Measurements from ENCODE around the gene LLGL2.

Gene LLGL2

GRCh38 chr17:75558666-75559530 lies 33.4 kb downstream of the LLGL2 start:
- intact Hi-C loops (cut with DNase I; ENCODE audit: low total_unique reads) = no loop called here
- TF ChIP-seq CTCF (IDR thresholded peaks at IDR 0.05) = no peak
- Histone ChIP-seq H3K4me1 (peaks cover 0 to 22% (median 0%) of the 10 kb centered on the region in 4 donors), H3K27ac (no peak overlapping the region), H3K36me3 (peaks cover 0 to 16% (median 10%) of the 10 kb centered on the region in 3 donors), H3K9me3 (no peaks in the 10 kb centered on the region), H3K27me3 (no peaks in the 10 kb centered on the region), H3K4me3 (no peak overlapping the region)
- DNase-seq = no peak

GRCh38 chr17:75559958-75560533 lies 34.5 kb downstream of the LLGL2 start:
- DNase-seq = no peak
- Histone ChIP-seq H3K27ac (no peak overlapping the region), H3K4me1 (peaks cover 0 to 22% (median 0%) of the 10 kb centered on the region in 4 donors), H3K4me3 (no peak overlapping the region), H3K36me3 (peaks cover 0 to 26% (median 11%) of the 10 kb centered on the region in 3 donors), H3K27me3 (no peaks in the 10 kb centered on the region), H3K9me3 (no peaks in the 10 kb centered on the region)
- TF ChIP-seq CTCF (IDR thresholded peaks at IDR 0.05) = no peak
- intact Hi-C loops (cut with DNase I; ENCODE audit: low total_unique reads) = no loop called here

GRCh38 chr17:75561927-75562603 lies 36.6 kb downstream of the LLGL2 start:
- no peak for TF ChIP-seq CTCF (IDR thresholded peaks at IDR 0.05)
- H3K4me1 ChIP-seq = peaks cover 0 to 17% (median 0%) of the 10 kb centered on the region in 4 donors
- no peak overlapping the region for H3K27ac ChIP-seq
- no peaks in the 10 kb centered on the region for H3K9me3 ChIP-seq
- no peaks in the 10 kb centered on the region for H3K27me3 ChIP-seq
- peaks cover 0 to 41% (median 11%) of the 10 kb centered on the region in 3 donors for H3K36me3 ChIP-seq
- intact Hi-C loops (cut with DNase I; ENCODE audit: low total_unique reads) = no loop called here
- no peak overlapping the region for H3K4me3 ChIP-seq
- DNase-seq = no peak

- Histone ChIP-seq H3K27ac (no peak overlapping the region), H3K9me3 (no peaks in the 10 kb centered on the region), H3K36me3 (peaks cover 0 to 45% (median 11%) of the 10 kb centered on the region in 3 donors), H3K4me1 (peaks cover 0 to 6% (median 0%) of the 10 kb centered on the region in 4 donors), H3K27me3 (no peaks in the 10 kb centered on the region), H3K4me3 (no peak overlapping the region)
- no peak for DNase-seq
- intact Hi-C loops (cut with DNase I; ENCODE audit: low total_unique reads) = no loop called here
- TF ChIP-seq CTCF (IDR thresholded peaks at IDR 0.05) = no peak
These were observed 37.7 kb downstream of the LLGL2 start for GRCh38 chr17:75563063-75563758.

- intact Hi-C loops (cut with DNase I; ENCODE audit: low total_unique reads) = no loop called here
- DNase-seq = no peak
- no peak overlapping the region for H3K4me3 ChIP-seq
- no peaks in the 10 kb centered on the region for H3K9me3 ChIP-seq
- TF ChIP-seq CTCF (IDR thresholded peaks at IDR 0.05) = no peak
- H3K27ac ChIP-seq = no peak overlapping the region
- H3K36me3 ChIP-seq = peaks cover 0 to 55% (median 11%) of the 10 kb centered on the region in 3 donors
- peaks cover 0 to 3% (median 0%) of the 10 kb centered on the region in 4 donors for H3K4me1 ChIP-seq
- no peaks in the 10 kb centered on the region for H3K27me3 ChIP-seq
These were observed 38.7 kb downstream of the LLGL2 start for GRCh38 chr17:75564195-75564594.
